Adipocyte (in vitro differentiated cells): ENCODE data around the gene MAML3.
A peak's percentile ranks its signal among the peaks of the same experiment; 100 is the strongest.
"Not testable (repeated sequence)": the region's sequence is repeated elsewhere in the genome, so short reads cannot be mapped to it uniquely, and the experiment has no call there.

Experiments used
- DNase-seq: peaks from one replicate; pipeline ENCODE4 v3.0.0-alpha.2; 2015; ENCODE audit warnings: low read depth
- H3K27me3 ChIP-seq: replicated peaks from 2 replicates; pipeline ENCODE4 v1.7.0; 2013; ENCODE audit warnings: mild to moderate bottlenecking, low read length, moderate library complexity; ENCODE audit not compliant: control insufficient read depth, insufficient read depth
- H3K36me3 ChIP-seq: 2 replicates; pipeline ENCODE4 v1.7.0; 2013; ENCODE audit warnings: low read length, mild to moderate bottlenecking, moderate library complexity; ENCODE audit not compliant: control insufficient read depth, insufficient read depth, severe bottlenecking
- H3K4me1 ChIP-seq: 2 replicates; pipeline ENCODE4 v1.7.0; 2013; ENCODE audit warnings: mild to moderate bottlenecking, low read length, moderate library complexity; ENCODE audit not compliant: control insufficient read depth, insufficient read depth
- H3K4me3 ChIP-seq: 2 replicates; pipeline ENCODE4 v1.7.0; 2013; ENCODE audit warnings: mild to moderate bottlenecking, low read length, moderate library complexity
- H3K9ac ChIP-seq: 2 replicates; pipeline ENCODE4 v1.7.0; 2013; ENCODE audit warnings: mild to moderate bottlenecking, low read length, moderate library complexity
- H3K9me3 ChIP-seq: 2 replicates; pipeline ENCODE4 v1.7.0; 2013; ENCODE audit warnings: mild to moderate bottlenecking, low read length, moderate library complexity; ENCODE audit not compliant: control insufficient read depth

The MAML3 gene

GRCh38 chr4:139955600-139955999, 198.4 kb downstream of the MAML3 start:
- H3K27me3 ChIP-seq = no peaks in the 10 kb centered on the region
- H3K36me3 ChIP-seq = no peaks in the 10 kb centered on the region
- DNase-seq = no peak
- H3K4me3 ChIP-seq = no peak overlapping the region
- no peaks in the 10 kb centered on the region for H3K9me3 ChIP-seq
- H3K4me1 ChIP-seq = peaks cover 30% of the 10 kb centered on the region
- H3K9ac ChIP-seq = peak overlapping the region; percentile 41

- Histone ChIP-seq H3K9ac (no peak overlapping the region), H3K4me1 (peaks cover 30% of the 10 kb centered on the region), H3K9me3 (no peaks in the 10 kb centered on the region), H3K4me3 (no peak overlapping the region), H3K36me3 (no peaks in the 10 kb centered on the region), H3K27me3 (no peaks in the 10 kb centered on the region)
- no peak for DNase-seq
Observed at GRCh38 chr4:139954512-139954911, 199.5 kb downstream of the MAML3 start.

DNA sequence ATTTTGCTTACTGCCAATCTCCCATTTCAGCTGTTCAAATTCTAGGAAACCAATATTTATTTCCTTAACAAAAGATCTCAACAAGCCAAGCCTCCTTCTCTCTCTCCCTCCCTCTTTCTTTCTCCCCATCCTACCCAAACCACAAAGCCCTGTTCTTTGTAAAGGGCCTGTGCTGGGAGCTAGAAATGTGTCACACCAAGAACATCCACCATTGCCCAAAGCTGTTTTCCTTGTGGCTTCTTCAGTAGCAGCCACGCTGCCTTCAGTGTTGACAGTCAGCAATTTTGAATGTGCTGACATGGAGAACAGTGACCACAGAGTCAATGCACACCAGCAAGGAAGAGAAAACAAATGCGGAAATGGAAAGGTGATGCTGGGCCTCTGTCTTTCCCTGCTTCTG, 203.0 kb downstream of the MAML3 start:
- H3K27me3 ChIP-seq = no peaks in the 10 kb centered on the region
- no peaks in the 10 kb centered on the region for H3K36me3 ChIP-seq
- H3K4me1 ChIP-seq = peaks cover 43% of the 10 kb centered on the region
- peak; percentile 42 for DNase-seq
- H3K9me3 ChIP-seq = no peaks in the 10 kb centered on the region
- no peak overlapping the region for H3K4me3 ChIP-seq
- no peak overlapping the region for H3K9ac ChIP-seq

- Histone ChIP-seq H3K4me1 (peaks cover 40% of the 10 kb centered on the region), H3K27me3 (no peaks in the 10 kb centered on the region), H3K36me3 (no peaks in the 10 kb centered on the region), H3K9ac (no peak overlapping the region), H3K9me3 (no peaks in the 10 kb centered on the region), H3K4me3 (no peak overlapping the region)
- no peak for DNase-seq
Observed at GRCh38 chr4:139950568-139950967, 203.4 kb downstream of the MAML3 start.

GRCh38 chr4:139944916-139945315, 209.1 kb downstream of the MAML3 start:
- H3K27me3 ChIP-seq, H3K9me3 ChIP-seq, DNase-seq, H3K36me3 ChIP-seq, H3K4me3 ChIP-seq, H3K9ac ChIP-seq: not testable (repeated sequence)
- H3K4me1 ChIP-seq = peaks cover 25% of the 10 kb centered on the region

DNA sequence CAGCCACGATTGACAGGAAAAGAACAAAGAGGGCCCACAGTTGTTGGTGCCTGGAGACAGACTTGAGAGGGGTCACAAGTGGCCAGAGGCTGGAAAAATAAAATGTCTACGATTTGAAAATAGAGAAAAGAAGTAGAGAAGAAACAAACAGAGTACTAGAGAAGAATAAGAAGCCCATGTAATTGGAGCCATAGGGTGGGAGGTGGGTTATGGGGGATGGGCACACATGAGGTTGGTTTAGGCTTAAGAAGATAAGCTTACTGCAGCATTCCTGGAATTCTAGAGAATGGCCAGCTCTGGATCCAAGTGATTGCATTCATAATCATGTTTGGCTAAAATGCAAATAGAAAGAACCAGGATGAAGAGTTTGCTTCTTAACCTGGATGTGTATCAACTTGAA, 210.7 kb downstream of the MAML3 start:
- Histone ChIP-seq H3K9ac (no peak overlapping the region), H3K4me1 (peaks cover 23% of the 10 kb centered on the region), H3K27me3 (no peaks in the 10 kb centered on the region), H3K9me3 (no peaks in the 10 kb centered on the region), H3K4me3 (no peak overlapping the region), H3K36me3 (no peaks in the 10 kb centered on the region)
- DNase-seq = no peak

DNA sequence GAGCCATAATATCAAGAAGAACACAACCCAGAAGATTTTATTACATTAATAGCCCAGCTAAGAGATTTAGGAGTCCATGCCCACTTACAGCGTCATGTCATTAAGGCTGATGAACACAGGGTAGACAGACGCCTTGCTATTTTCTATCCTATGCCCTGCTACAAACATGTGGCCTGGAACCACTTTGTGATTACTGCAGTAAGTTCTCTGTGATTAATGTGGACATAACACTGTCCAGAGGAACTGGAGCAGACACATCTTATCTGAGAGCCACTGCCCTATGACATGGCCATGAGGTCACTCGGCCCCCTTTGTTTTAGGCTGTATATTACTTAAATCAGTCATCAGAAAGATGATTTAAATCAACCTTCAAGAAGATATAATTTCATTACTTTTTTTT, 211.7 kb downstream of the MAML3 start:
- Histone ChIP-seq H3K9me3 (no peaks in the 10 kb centered on the region), H3K36me3 (no peaks in the 10 kb centered on the region), H3K4me1 (peaks cover 14% of the 10 kb centered on the region), H3K4me3 (no peak overlapping the region), H3K9ac (no peak overlapping the region), H3K27me3 (no peaks in the 10 kb centered on the region)
- no peak for DNase-seq

DNA sequence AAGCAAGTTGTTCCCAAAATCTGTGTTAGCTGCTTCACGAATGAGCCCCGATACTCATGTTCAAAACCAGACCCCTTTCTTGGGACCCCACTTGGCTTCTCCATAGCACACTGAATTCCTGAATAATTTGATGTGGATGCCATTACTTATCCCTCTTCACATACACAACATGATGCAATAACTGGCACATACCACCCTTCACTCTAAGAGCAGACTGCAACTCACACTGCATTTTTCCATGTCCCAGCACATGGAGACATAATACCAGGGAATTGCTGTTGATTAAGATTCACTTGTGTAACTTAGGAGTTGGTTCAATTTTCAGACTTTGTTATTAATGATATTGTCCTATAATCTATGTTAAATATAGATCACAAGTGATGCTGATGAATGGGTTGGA, 213.4 kb downstream of the MAML3 start:
- H3K4me3 ChIP-seq = no peak overlapping the region
- H3K9ac ChIP-seq = no peak overlapping the region
- H3K4me1 ChIP-seq = no peaks in the 10 kb centered on the region
- no peaks in the 10 kb centered on the region for H3K36me3 ChIP-seq
- no peaks in the 10 kb centered on the region for H3K27me3 ChIP-seq
- no peaks in the 10 kb centered on the region for H3K9me3 ChIP-seq
- DNase-seq = peak; percentile 70

GRCh38 chr4:139938414-139938813, 215.6 kb downstream of the MAML3 start:
- no peak overlapping the region for H3K9ac ChIP-seq
- no peaks in the 10 kb centered on the region for H3K27me3 ChIP-seq
- no peak for DNase-seq
- H3K9me3 ChIP-seq = no peaks in the 10 kb centered on the region
- H3K36me3 ChIP-seq = no peaks in the 10 kb centered on the region
- peaks cover 3% of the 10 kb centered on the region for H3K4me1 ChIP-seq
- H3K4me3 ChIP-seq = no peak overlapping the region

- no peak overlapping the region for H3K4me3 ChIP-seq
- no peaks in the 10 kb centered on the region for H3K27me3 ChIP-seq
- no peak for DNase-seq
- peaks cover 3% of the 10 kb centered on the region for H3K4me1 ChIP-seq
- no peak overlapping the region for H3K9ac ChIP-seq
- H3K9me3 ChIP-seq = no peaks in the 10 kb centered on the region
- H3K36me3 ChIP-seq = no peaks in the 10 kb centered on the region
Observed at GRCh38 chr4:139935911-139936310, 218.1 kb downstream of the MAML3 start.

DNA sequence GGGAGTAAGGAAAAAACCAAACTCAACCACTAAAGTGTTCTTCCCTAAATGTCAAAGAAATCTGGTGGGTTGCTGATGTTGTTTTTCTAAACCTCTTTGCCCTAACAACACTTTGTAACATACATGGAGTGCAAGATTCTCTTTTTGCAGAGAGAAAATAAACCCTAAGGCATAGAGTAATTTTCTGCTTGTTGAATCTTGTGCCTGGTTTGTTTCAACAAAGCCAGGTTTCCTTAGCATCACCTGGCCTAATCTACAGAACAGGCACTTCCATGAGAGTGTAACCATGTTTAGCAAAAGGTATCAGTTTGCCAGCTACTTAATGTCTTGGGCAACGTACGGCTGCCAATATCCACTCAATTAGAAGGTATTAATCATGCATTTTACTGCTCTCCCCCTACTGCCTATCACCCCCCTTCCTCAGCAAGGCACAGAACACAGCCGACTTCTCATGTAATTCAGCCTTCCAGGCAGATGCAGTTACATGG, 219.2 kb downstream of the MAML3 start:
- Histone ChIP-seq H3K27me3 (no peaks in the 10 kb centered on the region), H3K36me3 (no peaks in the 10 kb centered on the region), H3K9ac (no peak overlapping the region), H3K4me3 (no peak overlapping the region), H3K4me1 (peaks cover 3% of the 10 kb centered on the region), H3K9me3 (no peaks in the 10 kb centered on the region)
- no peak for DNase-seq

DNA sequence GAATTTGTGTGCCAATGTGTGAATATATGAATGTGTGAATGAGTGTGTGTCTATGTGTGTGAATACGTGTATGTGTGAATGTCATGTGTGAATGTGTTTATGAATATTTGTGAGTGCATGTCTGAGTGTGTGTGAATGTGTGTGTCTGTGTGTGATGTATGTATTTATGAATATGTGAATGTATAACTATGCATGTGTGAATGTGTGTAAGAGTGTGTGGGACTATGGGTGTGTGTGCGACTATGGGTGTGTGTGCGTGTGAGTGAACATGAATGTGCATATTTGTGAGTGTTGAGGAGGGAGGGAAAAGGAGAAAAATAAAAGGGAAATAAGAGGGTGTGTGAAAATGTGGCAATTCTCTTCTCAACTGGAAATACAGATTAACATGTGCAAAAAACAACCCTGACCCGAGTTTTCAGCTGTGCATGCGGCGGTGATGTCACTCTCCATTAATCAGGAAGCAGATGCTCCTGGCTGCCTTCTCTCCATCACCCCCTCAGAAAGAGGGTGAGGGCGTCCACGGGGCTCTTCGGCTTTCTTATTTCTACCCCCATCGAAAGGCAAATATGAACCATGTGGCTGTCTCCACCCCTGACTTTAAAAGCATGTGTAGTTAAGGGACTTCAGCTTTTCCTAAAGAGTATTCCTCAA, 219.8 kb downstream of the MAML3 start:
- no peak for DNase-seq
- Histone ChIP-seq H3K9me3 (no peaks in the 10 kb centered on the region), H3K4me1 (peaks cover 3% of the 10 kb centered on the region), H3K27me3 (no peaks in the 10 kb centered on the region), H3K36me3 (no peaks in the 10 kb centered on the region), H3K9ac (no peak overlapping the region), H3K4me3 (peak overlapping the region; percentile 7)
